ENCODE measurements around the gene GMDS. TPM values are rescaled to one million over a fixed set of nuclear protein-coding genes. Genes with fewer than 3 reads are reported as not detected.

The GMDS gene
- total and polyA plus RNA-seq, 4 donors, result 7.3 to 28.3 (median 16.1) TPM

DNA sequence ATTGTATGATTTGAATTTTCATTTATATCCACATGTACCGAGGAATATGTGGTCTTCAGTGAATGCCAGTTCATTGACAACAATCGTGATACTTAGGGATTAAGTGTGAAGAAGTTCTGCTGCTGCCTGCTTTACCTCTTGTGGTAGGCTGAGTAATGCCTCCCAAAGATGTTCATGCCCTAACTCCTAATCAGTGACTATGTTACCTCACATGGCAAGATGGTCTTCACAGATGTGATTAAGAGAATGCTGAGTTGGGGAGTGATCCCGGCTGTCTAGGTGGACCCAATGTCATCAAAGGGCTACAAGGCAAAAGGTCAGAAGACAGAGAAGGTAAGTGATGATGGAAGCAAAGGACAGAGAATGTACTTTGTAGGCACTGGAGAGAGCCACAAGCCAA, 454.7 kb downstream of the GMDS start:
- no peak for ATAC-seq (ENCODE audit: insufficient read depth, low FRiP score)
- TF ChIP-seq, protein P1, sequence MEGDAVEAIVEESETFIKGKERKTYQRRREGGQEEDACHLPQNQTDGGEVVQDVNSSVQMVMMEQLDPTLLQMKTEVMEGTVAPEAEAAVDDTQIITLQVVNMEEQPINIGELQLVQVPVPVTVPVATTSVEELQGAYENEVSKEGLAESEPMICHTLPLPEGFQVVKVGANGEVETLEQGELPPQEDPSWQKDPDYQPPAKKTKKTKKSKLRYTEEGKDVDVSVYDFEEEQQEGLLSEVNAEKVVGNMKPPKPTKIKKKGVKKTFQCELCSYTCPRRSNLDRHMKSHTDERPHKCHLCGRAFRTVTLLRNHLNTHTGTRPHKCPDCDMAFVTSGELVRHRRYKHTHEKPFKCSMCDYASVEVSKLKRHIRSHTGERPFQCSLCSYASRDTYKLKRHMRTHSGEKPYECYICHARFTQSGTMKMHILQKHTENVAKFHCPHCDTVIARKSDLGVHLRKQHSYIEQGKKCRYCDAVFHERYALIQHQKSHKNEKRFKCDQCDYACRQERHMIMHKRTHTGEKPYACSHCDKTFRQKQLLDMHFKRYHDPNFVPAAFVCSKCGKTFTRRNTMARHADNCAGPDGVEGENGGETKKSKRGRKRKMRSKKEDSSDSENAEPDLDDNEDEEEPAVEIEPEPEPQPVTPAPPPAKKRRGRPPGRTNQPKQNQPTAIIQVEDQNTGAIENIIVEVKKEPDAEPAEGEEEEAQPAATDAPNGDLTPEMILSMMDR (IDR thresholded peaks at IDR 0.05; ENCODE audit: control extremely low read depth, extremely low read depth), result no peak
- WGBS, 2 donors, result 96 to 97% methylated on average over 3 of the region's 3 CpGs

DNA sequence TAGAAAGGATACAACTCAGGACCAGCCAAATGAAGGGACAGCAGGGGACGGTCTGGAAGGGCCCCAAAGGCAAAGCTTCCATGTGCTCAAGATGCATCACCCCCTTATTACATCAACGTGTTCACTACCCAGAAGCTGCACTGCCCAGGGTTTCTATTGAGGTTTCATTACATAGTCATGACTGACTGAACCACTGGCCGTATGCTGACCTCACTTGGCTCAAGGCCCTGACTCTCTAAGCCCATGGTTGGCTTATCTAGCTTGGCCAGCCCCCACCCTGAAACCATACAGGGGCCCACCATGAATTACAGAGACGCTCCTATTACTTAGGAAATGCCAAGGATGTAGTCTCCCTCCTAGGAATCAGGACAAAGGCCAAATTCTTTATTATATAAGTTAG, 456.3 kb downstream of the GMDS start:
- WGBS, 2 donors, result 92 to 96% methylated on average over 4 of the region's 4 CpGs
- ATAC-seq (ENCODE audit: insufficient read depth, low FRiP score) (no peak), DNase-seq (no peak)
- Histone ChIP-seq H3K4me1 (ENCODE audit: control insufficient read depth in 5 of 5, insufficient read depth in 5 of 5, low read length in 5 of 5) (peaks cover 0 to 8% (median 2%) of the 10 kb centered on the region in 5 donors), H3K4me3 (no peak overlapping the region), H3K27ac (ENCODE audit: low read depth in 1 of 2, low read length in 1 of 2) (no peak overlapping the region), H3K27me3 (ENCODE audit: control insufficient read depth in 3 of 3, insufficient read depth in 3 of 3, low read length in 2 of 3) (no peaks in the 10 kb centered on the region), H3K9ac (ENCODE audit: insufficient read depth in 1 of 2, low read length in 2 of 2) (no peak overlapping the region), H3K9me3 (ENCODE audit: control insufficient read depth in 4 of 4, insufficient read depth in 3 of 4, low read length in 3 of 4) (no peaks in the 10 kb centered on the region), H3K36me3 (ENCODE audit: control insufficient read depth in 4 of 4, insufficient read depth in 4 of 4, low read length in 4 of 4) (no peaks in the 10 kb centered on the region)
- TF ChIP-seq, protein P1 (IDR thresholded peaks at IDR 0.05; ENCODE audit: control extremely low read depth, extremely low read depth), result no peak

More for the DNA sequence above, 454.7 kb downstream of the GMDS start:
- H3K36me3 ChIP-seq (ENCODE audit: control insufficient read depth in 4 of 4, insufficient read depth in 4 of 4, low read length in 4 of 4), result no peaks in the 10 kb centered on the region
- DNase-seq, result no peak
- no peaks in the 10 kb centered on the region for H3K27me3 ChIP-seq (ENCODE audit: control insufficient read depth in 3 of 3, insufficient read depth in 3 of 3, low read length in 2 of 3)
- H3K9me3 ChIP-seq (ENCODE audit: control insufficient read depth in 4 of 4, insufficient read depth in 3 of 4, low read length in 3 of 4), result no peaks in the 10 kb centered on the region
- H3K4me1 ChIP-seq (ENCODE audit: control insufficient read depth in 5 of 5, insufficient read depth in 5 of 5, low read length in 5 of 5), result peaks cover 0 to 1% (median 0%) of the 10 kb centered on the region in 5 donors
- no peak overlapping the region for H3K27ac ChIP-seq (ENCODE audit: low read depth in 1 of 2, low read length in 1 of 2)
- H3K4me3 ChIP-seq, result no peak overlapping the region
- H3K9ac ChIP-seq (ENCODE audit: insufficient read depth in 1 of 2, low read length in 2 of 2), result no peak overlapping the region

DNA sequence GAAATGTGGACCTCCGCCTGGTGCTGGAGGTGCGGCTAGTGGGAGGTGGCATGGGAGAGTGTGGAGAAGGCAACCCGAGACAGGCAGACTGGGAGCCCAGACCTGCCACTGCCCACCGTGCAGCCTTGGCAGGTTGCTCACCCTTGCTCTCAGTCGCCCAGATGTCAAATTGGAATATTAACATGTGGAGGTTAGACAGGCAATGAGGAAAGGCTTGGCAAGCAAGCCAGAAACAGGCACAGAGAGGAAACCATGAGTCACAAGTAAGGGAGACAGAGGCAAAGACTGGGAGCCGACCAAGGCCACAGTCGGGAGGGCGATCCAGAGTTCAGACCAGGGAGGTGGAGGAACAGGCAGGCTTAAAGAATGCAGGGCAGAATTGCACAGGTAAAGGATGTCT, 457.5 kb downstream of the GMDS start:
- Histone ChIP-seq H3K36me3 (ENCODE audit: control insufficient read depth in 4 of 4, insufficient read depth in 4 of 4, low read length in 4 of 4) (no peaks in the 10 kb centered on the region), H3K4me1 (ENCODE audit: control insufficient read depth in 5 of 5, insufficient read depth in 5 of 5, low read length in 5 of 5) (peaks cover 0 to 10% (median 2%) of the 10 kb centered on the region in 5 donors), H3K9me3 (ENCODE audit: control insufficient read depth in 4 of 4, insufficient read depth in 3 of 4, low read length in 3 of 4) (no peaks in the 10 kb centered on the region), H3K9ac (ENCODE audit: insufficient read depth in 1 of 2, low read length in 2 of 2) (no peak overlapping the region), H3K4me3 (no peak overlapping the region), H3K27ac (ENCODE audit: low read depth in 1 of 2, low read length in 1 of 2) (no peak overlapping the region), H3K27me3 (ENCODE audit: control insufficient read depth in 3 of 3, insufficient read depth in 3 of 3, low read length in 2 of 3) (no peaks in the 10 kb centered on the region)
- TF ChIP-seq, protein P1 (IDR thresholded peaks at IDR 0.05; ENCODE audit: control extremely low read depth, extremely low read depth), result no peak
- ATAC-seq (ENCODE audit: insufficient read depth, low FRiP score), result no peak
- WGBS, 2 donors, result 80 to 89% methylated on average over 8 of the region's 8 CpGs
- no peak for DNase-seq

Data from lung (tissue), 12 donors.